ENCODE data around the gene OPA1.

GRCh38 chr3:193564012-193564411 lies 29.0 kb upstream of the OPA1 start:
- TF ChIP-seq CTCF (IDR thresholded peaks at IDR 0.05) (peak in 4 of 6 experiments; percentile 15 to 65 (median 56)), POLR2A (IDR thresholded peaks at IDR 0.05) (no peak)

All from thyroid gland (tissue), 4 donors.